Sigmoid colon (tissue), 7 donors: Measurements from ENCODE around the gene MAPKAPK3. TPM values are rescaled to one million over a fixed set of nuclear protein-coding genes. Genes with fewer than 3 reads are reported as not detected.

Experiments
- DNase-seq: peaks from one replicate; pipeline ENCODE4 v3.0.0-alpha.2; 2019
- H3K27ac ChIP-seq, 4 donors: fragments of 200-600 bp; sonication (generic); one replicate each; pipeline ENCODE4 v1.5.1; 2016 to 2019; ENCODE audit warnings: mild to moderate bottlenecking in 1 of 4
- H3K27me3 ChIP-seq, 3 donors: fragments of 200-600 bp; sonication (generic); one replicate each; pipeline ENCODE4 v1.5.1; 2019; ENCODE audit warnings: mild to moderate bottlenecking in 1 of 3
- H3K36me3 ChIP-seq, 4 donors: fragments of 200-600 bp; sonication (generic); one replicate each; pipeline ENCODE4 v1.5.1; 2016 to 2019
- H3K4me1 ChIP-seq, 4 donors: fragments of 200-600 bp; sonication (generic); one replicate each; pipeline ENCODE4 v1.5.1; 2017 to 2019
- H3K4me3 ChIP-seq, 4 donors: fragments of 200-600 bp; sonication (generic); one replicate each; pipeline ENCODE4 v1.5.1; 2017 to 2019; ENCODE audit warnings: mild to moderate bottlenecking in 2 of 4, moderate library complexity in 1 of 4
- H3K9me3 ChIP-seq, 4 donors: fragments of 200-600 bp in 3 of 4; sonication (generic) in 3 of 4; one replicate each; pipeline versions ENCODE4 v1.5.1 to v1.6.1; 2013 to 2019
- EP300 ChIP-seq, 4 donors: sonication (generic); formaldehyde crosslinking; IDR thresholded peaks; one replicate each; pipeline ENCODE4 v1.6.1; 2017; ENCODE audit warnings: antibody characterized with exemption in 4 of 4
- POLR2A ChIP-seq, 2 donors: fragments of 450-650 bp; IDR thresholded peaks; one replicate each; pipeline ENCODE4 v1.6.1; 2016; ENCODE audit warnings: antibody characterized with exemption in 2 of 2, mild to moderate bottlenecking in 2 of 2, moderate library complexity in 2 of 2
- POLR2AphosphoS5 ChIP-seq, 4 donors: sonication (generic); formaldehyde crosslinking; IDR thresholded peaks; one replicate each; pipeline ENCODE4 v1.6.1; 2017; ENCODE audit warnings: antibody characterized with exemption in 4 of 4
- WGBS, 2 donors: extraction: QIAGEN DNeasy Blood & Tissue Kit; methylation state at CpG; one replicate each; pipeline ENCODE4 v1.1.7; 2013; 5-methylcytosine and 5-hydroxymethylcytosine counted together
- intact Hi-C: fragments of 100-400 bp; cut with DNase I; formaldehyde crosslinking; loops from one replicate; pipeline ENCODE4 v1.15.1; 2023
- polyA plus RNA-seq, 3 donors: library from polyadenylated mRNA; stranded (reverse); fragments of 200-250 nt; gene quantifications; one replicate each; pipeline ENCODE4 v1.2.3, GENCODE V29; 2013
- total RNA-seq, 4 donors: library from RNA; depleted of rRNA; stranded (reverse); fragments of >200 nt; gene quantifications; one replicate each; pipeline ENCODE4 v1.1.0, GENCODE V29; 2016
- TF ChIP-seq, protein P1 (sequence below), 4 experiments: fragments of 450-650 bp in 3 of 4; fragments of 200-600 bp in 1 of 4; IDR thresholded peaks; one replicate each; pipeline ENCODE4 v1.5.1; 2016 to 2019; ENCODE audit warnings: antibody characterized with exemption in 4 of 4, mild to moderate bottlenecking in 3 of 4, moderate library complexity in 2 of 4
- donor health status: healthy with polysubstance abuse.
- donor health status: Bipolar disorder and iron deficiency.
- donor health status: healthy.

Gene MAPKAPK3
- total and polyA plus RNA-seq, 7 donors: 15.2 to 32.8 (median 19.8) TPM

DNA sequence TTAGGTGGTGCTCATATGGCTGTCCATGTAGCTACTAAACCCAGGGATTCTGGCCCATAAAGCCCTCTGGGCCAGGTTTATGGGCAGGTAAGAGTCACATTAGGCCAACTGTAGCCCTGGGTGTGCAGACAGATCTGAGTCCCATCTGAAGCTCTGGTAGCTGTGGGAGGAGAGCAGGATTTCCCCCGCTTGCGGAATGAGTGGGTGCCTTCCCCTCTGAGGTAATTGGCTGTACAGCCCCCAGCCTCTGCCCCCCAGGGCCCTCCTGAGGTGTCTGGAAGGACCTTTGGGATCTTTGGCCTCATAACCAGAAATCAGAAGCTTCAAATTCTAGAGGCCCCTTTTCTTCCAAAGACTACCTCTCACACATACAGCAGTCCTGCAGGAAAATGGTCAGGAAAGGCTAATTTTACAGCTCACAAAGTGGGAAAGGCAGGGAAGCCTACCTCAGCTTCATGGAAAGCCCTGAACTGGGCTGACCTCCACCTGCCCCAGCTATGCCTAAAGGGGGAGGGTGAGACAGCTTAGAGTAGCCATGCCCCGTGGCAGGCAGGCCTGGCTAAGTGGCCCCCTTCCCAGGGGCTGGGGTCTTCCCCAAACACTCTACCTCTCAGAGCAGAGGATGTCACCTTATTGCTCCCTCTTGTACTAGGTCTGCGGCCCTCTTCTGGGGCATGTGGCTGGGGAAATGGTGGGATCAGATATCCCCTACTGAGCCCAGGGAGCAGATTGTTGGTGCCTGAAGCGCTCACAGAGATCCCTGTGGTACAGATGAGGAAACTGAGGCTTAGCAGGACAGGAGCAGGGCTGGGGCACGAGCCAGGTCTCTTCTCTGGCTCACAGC is 30.8 kb upstream of the MAPKAPK3 start:
- no peaks in the 10 kb centered on the region for H3K9me3 ChIP-seq
- no peak for TF ChIP-seq EP300 (IDR thresholded peaks at IDR 0.05)
- no peak for TF ChIP-seq POLR2AphosphoS5 (IDR thresholded peaks at IDR 0.05)
- TF ChIP-seq POLR2A (IDR thresholded peaks at IDR 0.05): no peak
- TF ChIP-seq, protein P1, sequence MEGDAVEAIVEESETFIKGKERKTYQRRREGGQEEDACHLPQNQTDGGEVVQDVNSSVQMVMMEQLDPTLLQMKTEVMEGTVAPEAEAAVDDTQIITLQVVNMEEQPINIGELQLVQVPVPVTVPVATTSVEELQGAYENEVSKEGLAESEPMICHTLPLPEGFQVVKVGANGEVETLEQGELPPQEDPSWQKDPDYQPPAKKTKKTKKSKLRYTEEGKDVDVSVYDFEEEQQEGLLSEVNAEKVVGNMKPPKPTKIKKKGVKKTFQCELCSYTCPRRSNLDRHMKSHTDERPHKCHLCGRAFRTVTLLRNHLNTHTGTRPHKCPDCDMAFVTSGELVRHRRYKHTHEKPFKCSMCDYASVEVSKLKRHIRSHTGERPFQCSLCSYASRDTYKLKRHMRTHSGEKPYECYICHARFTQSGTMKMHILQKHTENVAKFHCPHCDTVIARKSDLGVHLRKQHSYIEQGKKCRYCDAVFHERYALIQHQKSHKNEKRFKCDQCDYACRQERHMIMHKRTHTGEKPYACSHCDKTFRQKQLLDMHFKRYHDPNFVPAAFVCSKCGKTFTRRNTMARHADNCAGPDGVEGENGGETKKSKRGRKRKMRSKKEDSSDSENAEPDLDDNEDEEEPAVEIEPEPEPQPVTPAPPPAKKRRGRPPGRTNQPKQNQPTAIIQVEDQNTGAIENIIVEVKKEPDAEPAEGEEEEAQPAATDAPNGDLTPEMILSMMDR (IDR thresholded peaks at IDR 0.05): no peak
- H3K4me1 ChIP-seq: peaks cover 0 to 3% (median 0%) of the 10 kb centered on the region in 4 donors
- H3K4me3 ChIP-seq: no peak overlapping the region
- WGBS, 2 donors: 92 to 93% methylated on average over 6 of the region's 6 CpGs
- H3K36me3 ChIP-seq: peaks cover 0 to 19% (median 4%) of the 10 kb centered on the region in 4 donors
- intact Hi-C loops: no loop called here
- no peak for DNase-seq
- H3K27me3 ChIP-seq: no peaks in the 10 kb centered on the region
- no peak overlapping the region for H3K27ac ChIP-seq

DNA sequence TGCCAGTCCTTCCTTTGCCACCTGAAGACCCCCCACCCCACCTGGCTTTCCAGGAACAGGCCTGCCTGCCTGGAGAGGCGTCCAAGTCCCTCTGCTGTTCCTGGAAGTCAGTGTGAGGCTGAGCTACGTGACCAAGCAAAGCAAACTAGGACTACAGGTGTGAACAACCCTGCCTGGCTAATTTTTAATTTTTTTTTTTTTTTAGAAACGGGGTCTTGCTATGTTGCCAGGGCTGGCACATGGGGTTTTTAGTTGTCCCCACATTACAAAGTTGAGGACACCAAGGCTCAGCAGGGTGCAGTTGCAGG is 30.2 kb upstream of the MAPKAPK3 start:
- TF ChIP-seq, protein P1 (IDR thresholded peaks at IDR 0.05): no peak
- TF ChIP-seq POLR2A (IDR thresholded peaks at IDR 0.05): no peak
- no peak for TF ChIP-seq EP300 (IDR thresholded peaks at IDR 0.05)
- no peak for TF ChIP-seq POLR2AphosphoS5 (IDR thresholded peaks at IDR 0.05)
- no peak overlapping the region for H3K4me3 ChIP-seq
- H3K36me3 ChIP-seq: peaks cover 0 to 13% (median 2%) of the 10 kb centered on the region in 4 donors
- intact Hi-C loops: no loop called here
- DNase-seq: no peak
- no peaks in the 10 kb centered on the region for H3K9me3 ChIP-seq
- H3K27ac ChIP-seq: no peak overlapping the region
- WGBS, 2 donors: 65 to 76% methylated on average over 3 of the region's 3 CpGs
- no peaks in the 10 kb centered on the region for H3K27me3 ChIP-seq
- H3K4me1 ChIP-seq: peaks cover 0 to 5% (median 0%) of the 10 kb centered on the region in 4 donors

DNA sequence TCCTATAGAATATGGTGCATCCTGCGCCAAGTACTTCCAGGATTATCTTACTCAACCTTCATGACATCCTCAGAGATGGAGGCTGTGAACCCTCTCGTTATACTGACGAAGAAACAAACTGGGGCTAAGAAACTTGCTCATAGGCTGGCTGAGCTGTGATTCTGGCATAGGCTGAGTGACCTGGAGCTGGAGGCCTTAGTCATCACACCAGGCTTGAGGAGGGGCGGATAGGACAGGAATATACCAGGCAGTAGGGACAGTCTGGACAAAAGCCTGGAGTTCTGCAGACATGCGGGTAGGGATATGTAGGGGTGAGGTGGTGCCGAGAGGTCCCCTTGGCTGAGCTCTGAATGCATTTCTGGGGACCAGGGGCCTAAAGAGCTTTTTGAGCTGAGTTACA is 29.6 kb upstream of the MAPKAPK3 start:
- Histone ChIP-seq H3K4me1 (peaks cover 0 to 6% (median 2%) of the 10 kb centered on the region in 4 donors), H3K4me3 (no peak overlapping the region), H3K27ac (no peak overlapping the region), H3K27me3 (no peaks in the 10 kb centered on the region), H3K9me3 (no peaks in the 10 kb centered on the region), H3K36me3 (peaks cover 0 to 9% (median 0%) of the 10 kb centered on the region in 4 donors)
- intact Hi-C loops: no loop called here
- no peak for DNase-seq
- WGBS, 2 donors: 94% methylated on average over 6 of the region's 6 CpGs
- TF ChIP-seq POLR2A (IDR thresholded peaks at IDR 0.05): no peak
- TF ChIP-seq POLR2AphosphoS5 (IDR thresholded peaks at IDR 0.05): no peak
- no peak for TF ChIP-seq EP300 (IDR thresholded peaks at IDR 0.05)
- TF ChIP-seq, protein P1 (IDR thresholded peaks at IDR 0.05): no peak

DNA sequence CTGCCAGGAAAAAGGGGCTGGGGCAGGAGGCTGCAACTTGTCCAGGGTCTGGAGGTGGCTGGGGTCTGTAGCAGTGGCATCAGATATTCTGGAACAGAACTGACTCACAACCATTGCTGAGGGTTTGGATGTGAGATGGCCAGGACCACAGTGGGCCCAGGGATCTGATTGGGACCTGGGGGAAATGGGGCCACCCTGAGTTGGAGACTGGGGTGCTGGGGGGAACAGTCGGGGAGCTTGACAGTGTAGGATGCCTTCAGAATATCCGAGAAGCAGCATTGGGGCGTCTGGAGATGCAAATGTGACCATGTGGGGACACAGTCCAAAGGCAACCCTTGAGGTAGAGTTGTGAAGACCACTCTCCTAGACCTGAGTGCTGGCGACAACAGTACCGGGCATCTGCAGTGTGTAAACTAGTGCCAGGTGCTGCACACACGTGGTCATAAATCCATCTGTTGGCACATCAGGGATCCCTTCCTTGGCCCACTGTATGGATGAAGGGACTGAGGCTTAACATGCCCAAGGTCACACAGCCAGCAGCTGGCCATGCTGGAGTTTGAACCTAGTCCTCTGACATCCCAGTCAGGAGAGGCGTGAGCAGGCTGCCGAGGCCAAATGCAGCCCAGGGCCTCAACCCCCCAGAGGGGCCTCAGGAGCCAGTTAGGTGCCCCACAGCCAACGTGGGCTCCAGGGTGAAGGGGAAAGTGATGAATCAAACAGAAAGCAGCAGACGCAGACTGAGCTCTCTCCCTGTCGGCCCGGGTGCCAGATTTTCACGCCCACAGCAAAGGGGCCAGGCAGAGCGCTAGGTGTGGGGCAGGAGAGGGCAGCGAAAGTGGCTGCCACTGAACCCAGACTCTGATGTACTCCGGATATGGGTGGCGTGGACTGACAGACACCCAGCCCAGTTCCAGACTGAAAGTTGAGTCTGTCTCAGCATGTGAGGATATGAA is 28.9 kb upstream of the MAPKAPK3 start:
- 54 to 57% methylated on average over 17 of the region's 17 CpGs for WGBS, 2 donors
- peaks cover 0 to 4% (median 0%) of the 10 kb centered on the region in 4 donors for H3K36me3 ChIP-seq
- TF ChIP-seq EP300 (IDR thresholded peaks at IDR 0.05): no peak
- TF ChIP-seq POLR2AphosphoS5 (IDR thresholded peaks at IDR 0.05): no peak
- TF ChIP-seq, protein P1 (IDR thresholded peaks at IDR 0.05): no peak
- no peak for TF ChIP-seq POLR2A (IDR thresholded peaks at IDR 0.05)
- H3K27ac ChIP-seq: no peak overlapping the region
- intact Hi-C loops: no loop called here
- H3K27me3 ChIP-seq: no peaks in the 10 kb centered on the region
- H3K4me3 ChIP-seq: no peak overlapping the region
- no peaks in the 10 kb centered on the region for H3K9me3 ChIP-seq
- DNase-seq: no peak
- H3K4me1 ChIP-seq: peaks cover 0 to 12% (median 6%) of the 10 kb centered on the region in 4 donors
